HCT116 (cell line): ENCODE results near the gene RIPOR3. TPM values are rescaled to one million over a fixed set of nuclear protein-coding genes. Genes with fewer than 3 reads are reported as not detected.

Source experiments
- ATAC-seq: fragments of 200-7000 bp; cut with Tn5 transposase; 2 replicates; pipeline ENCODE4 v1.9.1; 2020; ENCODE audit warnings: mild to moderate bottlenecking, moderate library complexity
- BruUV-seq: library from RNA; stranded (reverse); fragments of 400-500 nt; replicated peaks from 2 replicates; lab custom pipeline; 2021; lab: Mats Ljungman, UMichigan
- CTCF ChIA-PET: fragments of 300-600 bp; sonication (Branson Sonifier 250); formaldehyde crosslinking; loops from one replicate; lab custom pipeline; 2021; ENCODE audit warnings: antibody characterized with exemption; lab: Charles Lee
- POLR2A ChIA-PET: fragments of 300-600, 350-600 bp; sonication (Branson Sonifier 250); formaldehyde crosslinking; loops from one replicate; lab custom pipeline; 2021; ENCODE audit warnings: antibody characterized with exemption; lab: Charles Lee
- RAD21 ChIA-PET, 2 experiments: fragments of 300-600 bp; sonication (Branson Sonifier 250); formaldehyde crosslinking; loops; one replicate each; lab custom pipeline; 2023; ENCODE audit warnings: low total read pairs in 2 of 2; ENCODE audit not compliant: uncharacterized antibody in 2 of 2, unreplicated experiment in 2 of 2, low non-redundant PET in 1 of 2; lab: Charles Lee
- DNase-seq: peaks from one replicate; pipeline ENCODE4 v3.0.0-alpha.2; 2010; ENCODE audit warnings: low read depth, low spot score
- H2AFZ ChIP-seq: fragments of 200-600 bp; shearing (Covaris generic), sonication (generic); 2 replicates; pipeline ENCODE4 v1.6.1; 2017; ENCODE audit warnings: low read depth, mixed run types, mixed read lengths, antibody characterized with exemption, low read length; ENCODE audit not compliant: poor library complexity, severe bottlenecking
- H3K27ac ChIP-seq: 2 replicates; pipeline ENCODE4 v1.5.1; 2012; ENCODE audit warnings: low read depth, low read length
- H3K27me3 ChIP-seq: fragments of 200-600 bp; sonication (generic); 2 replicates; pipeline ENCODE4 v1.6.1; 2016; ENCODE audit warnings: mixed run types, low read length, mixed read lengths; ENCODE audit not compliant: insufficient read depth
- H3K36me3 ChIP-seq, 2 experiments: fragments of 200-500 bp in 1 of 2; fragments of 200-600 bp in 1 of 2; sonication (Bioruptor generic) in 1 of 2; sonication (generic) in 1 of 2; 2 replicates each; pipeline versions ENCODE4 v1.5.1 to v1.6.1; 2014 to 2016; ENCODE audit warnings: low read length in 2 of 2, inconsistent platforms in 1 of 2, mixed read lengths in 1 of 2, mixed run types in 1 of 2; ENCODE audit not compliant: insufficient read depth in 2 of 2, control insufficient read depth in 1 of 2
- H3K4me1 ChIP-seq, 2 experiments: fragments of 200-600 bp in 1 of 2; sonication (generic) in 1 of 2; 2 replicates each; pipeline versions ENCODE4 v1.5.1 to v1.6.1; 2012 to 2017; ENCODE audit warnings: low read length in 2 of 2, inconsistent platforms in 1 of 2, mild to moderate bottlenecking in 1 of 2, mixed read lengths in 1 of 2, mixed run types in 1 of 2, moderate library complexity in 1 of 2; ENCODE audit not compliant: insufficient read depth in 2 of 2, control insufficient read depth in 1 of 2
- H3K4me2 ChIP-seq: fragments of 200-600 bp; sonication (generic); 2 replicates; pipeline ENCODE4 v1.6.1; 2017; ENCODE audit warnings: mixed run types, low read length, mixed read lengths
- H3K4me3 ChIP-seq, 2 experiments: fragments of 200-600 bp in 1 of 2; sonication (generic) in 1 of 2; replicated peaks in 1 of 2; 2 replicates each; pipeline ENCODE4 v1.5.1; 2011 to 2016; ENCODE audit warnings: low read length in 2 of 2, control low read depth in 1 of 2, low read depth in 1 of 2, mild to moderate bottlenecking in 1 of 2, mixed read lengths in 1 of 2, mixed run types in 1 of 2
- H3K79me2 ChIP-seq: fragments of 200-600 bp; sonication (generic); 2 replicates; pipeline ENCODE4 v1.6.1; 2017; ENCODE audit warnings: mild to moderate bottlenecking, mixed run types, low read length, moderate library complexity, mixed read lengths; ENCODE audit not compliant: insufficient read depth
- H3K9ac ChIP-seq: fragments of 200-600 bp; sonication (generic); 2 replicates; pipeline ENCODE4 v1.6.1; 2016; ENCODE audit warnings: low read length, mixed read lengths
- H3K9me2 ChIP-seq: fragments of 200-600 bp; sonication (generic), shearing (Covaris generic); 2 replicates; pipeline ENCODE4 v1.6.1; 2017; ENCODE audit warnings: mixed run types, mild to moderate bottlenecking, moderate library complexity; ENCODE audit not compliant: insufficient read depth
- H3K9me3 ChIP-seq, 2 experiments: fragments of 200-500 bp in 1 of 2; fragments of 200-600 bp in 1 of 2; sonication (Bioruptor generic) in 1 of 2; sonication (generic) in 1 of 2; 2 replicates each; pipeline ENCODE4 v1.6.1; 2014 to 2017; ENCODE audit warnings: low read length in 2 of 2, mixed read lengths in 2 of 2, inconsistent platforms in 1 of 2, low read depth in 1 of 2, mild to moderate bottlenecking in 1 of 2, mixed run types in 1 of 2, moderate library complexity in 1 of 2; ENCODE audit not compliant: control insufficient read depth in 1 of 2, insufficient read depth in 1 of 2
- H4K20me1 ChIP-seq: fragments of 200-600 bp; sonication (generic), shearing (Covaris generic); 2 replicates; pipeline ENCODE4 v1.6.1; 2017; ENCODE audit warnings: mixed run types, mild to moderate bottlenecking, moderate library complexity; ENCODE audit not compliant: insufficient read depth
- CTCF ChIP-seq, 3 experiments: fragments of 200-600 bp in 1 of 3; sonication (generic) in 1 of 3; IDR thresholded peaks in 2 of 3; conservative IDR thresholded peaks in 1 of 3; 2 replicates each; pipeline ENCODE4 v1.5.1; 2012 to 2017; ENCODE audit warnings: low read depth in 2 of 3, low read length in 2 of 3, antibody characterized with exemption in 1 of 3, borderline replicate concordance in 1 of 3, control low read depth in 1 of 3, mild to moderate bottlenecking in 1 of 3, mixed read lengths in 1 of 3, mixed run types in 1 of 3, moderate library complexity in 1 of 3; ENCODE audit not compliant: insufficient read depth in 1 of 3
- POLR2A ChIP-seq: IDR thresholded peaks from 2 replicates; pipeline ENCODE4 v1.7.0; 2011; ENCODE audit warnings: borderline replicate concordance; ENCODE audit not compliant: insufficient read depth, insufficient read length; ENCODE audit errors: extremely low read depth
- REST ChIP-seq: IDR thresholded peaks from 2 replicates; pipeline ENCODE4 v1.6.1; 2012; ENCODE audit warnings: low read depth
- intact Hi-C: fragments of 100-400 bp; cut with micrococcal nuclease; formaldehyde crosslinking; loops from 2 replicates; pipeline ENCODE4 v1.10.0; 2022
- total RNA-seq: library from RNA; stranded (reverse); gene quantifications from one replicate; pipeline ENCODE4 v1.2.1, GENCODE V29; 2021; ENCODE audit not compliant: unreplicated experiment

The RIPOR3 gene
- total RNA-seq, 1 experiment from 2014 or later: 0.22 TPM

- BruUV-seq: no TSS peak
- intact Hi-C loops: no loop called here
- TF ChIP-seq CTCF (IDR thresholded peaks at IDR 0.05 in 2 of 3, conservative IDR thresholded peaks at IDR 0.05 in 1 of 3; ENCODE audit: borderline replicate concordance in 1 of 3, insufficient read depth in 1 of 3, low read depth in 2 of 3, low read length in 2 of 3) (no peak), REST (no peak), POLR2A (no peak)
- Histone ChIP-seq H3K36me3 (no peaks in the 10 kb centered on the region), H3K4me3 (no peak overlapping the region), H3K4me1 (peaks cover 18 to 19% of the 10 kb centered on the region in 2 experiments), H3K79me2 (no peaks in the 10 kb centered on the region), H3K27me3 (no peaks in the 10 kb centered on the region), H3K9me3 (peaks cover 0 to 6% of the 10 kb centered on the region in 2 experiments; a peak in 1 of 4 replicates), H2AFZ (no peak overlapping the region), H3K9ac (no peak overlapping the region), H3K27ac (no peak overlapping the region), H4K20me1 (no peaks in the 10 kb centered on the region), H3K4me2 (no peak overlapping the region), H3K9me2 (no peaks in the 10 kb centered on the region)
- POLR2A ChIA-PET: no interaction called here
- DNase-seq: no peak
- CTCF ChIA-PET: no interaction called here
- no peak for ATAC-seq
- RAD21 ChIA-PET: no interaction called here
These were observed 41.8 kb downstream of the RIPOR3 start for GRCh38 chr20:50649590-50649989.
